ENCODE data around the gene REG3A.

Gene REG3A

DNA sequence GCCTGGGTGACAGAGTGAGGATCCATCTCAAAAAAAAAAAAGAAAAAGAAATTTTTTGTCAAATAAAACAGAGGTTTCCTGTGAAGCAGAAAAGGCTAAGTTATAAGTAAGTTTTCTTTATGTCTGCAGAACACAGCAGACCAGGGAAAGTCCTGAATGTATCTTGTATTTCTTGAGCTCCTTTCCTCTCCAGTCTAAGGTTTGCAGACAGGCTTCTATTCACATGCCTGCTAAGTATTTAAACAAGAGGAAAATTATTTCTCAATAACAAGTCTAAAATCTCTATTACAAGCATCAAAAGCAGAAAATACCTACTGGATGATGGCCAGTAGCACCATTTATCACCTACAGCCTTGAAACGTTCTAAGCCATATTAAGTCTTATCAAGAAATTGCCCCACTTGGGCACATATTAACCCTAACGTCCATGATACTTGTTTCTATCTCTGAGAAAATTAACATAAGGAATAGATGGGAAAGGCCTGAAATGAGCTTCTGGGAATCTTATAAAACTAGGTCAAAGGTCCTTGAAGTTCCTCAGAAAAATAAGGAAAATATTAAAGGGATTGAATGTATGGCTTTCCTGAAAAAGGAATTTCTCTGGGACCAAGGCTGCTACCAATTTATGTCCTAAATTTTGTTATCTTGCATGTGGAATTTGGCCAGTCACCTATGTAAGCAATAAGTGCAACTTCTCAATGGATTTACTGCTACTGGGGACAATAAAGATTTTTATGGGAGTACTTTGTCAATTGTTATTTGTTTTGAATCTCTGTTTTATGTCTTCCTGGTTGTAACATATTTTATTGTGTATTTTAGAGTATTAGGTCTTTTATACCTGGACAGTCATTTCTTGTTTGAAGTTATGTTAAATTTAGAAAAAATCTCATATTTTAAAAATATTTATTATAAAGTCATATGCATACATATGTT, 42.3 kb downstream of the REG3A start:
- DNase-seq = no peak

DNA sequence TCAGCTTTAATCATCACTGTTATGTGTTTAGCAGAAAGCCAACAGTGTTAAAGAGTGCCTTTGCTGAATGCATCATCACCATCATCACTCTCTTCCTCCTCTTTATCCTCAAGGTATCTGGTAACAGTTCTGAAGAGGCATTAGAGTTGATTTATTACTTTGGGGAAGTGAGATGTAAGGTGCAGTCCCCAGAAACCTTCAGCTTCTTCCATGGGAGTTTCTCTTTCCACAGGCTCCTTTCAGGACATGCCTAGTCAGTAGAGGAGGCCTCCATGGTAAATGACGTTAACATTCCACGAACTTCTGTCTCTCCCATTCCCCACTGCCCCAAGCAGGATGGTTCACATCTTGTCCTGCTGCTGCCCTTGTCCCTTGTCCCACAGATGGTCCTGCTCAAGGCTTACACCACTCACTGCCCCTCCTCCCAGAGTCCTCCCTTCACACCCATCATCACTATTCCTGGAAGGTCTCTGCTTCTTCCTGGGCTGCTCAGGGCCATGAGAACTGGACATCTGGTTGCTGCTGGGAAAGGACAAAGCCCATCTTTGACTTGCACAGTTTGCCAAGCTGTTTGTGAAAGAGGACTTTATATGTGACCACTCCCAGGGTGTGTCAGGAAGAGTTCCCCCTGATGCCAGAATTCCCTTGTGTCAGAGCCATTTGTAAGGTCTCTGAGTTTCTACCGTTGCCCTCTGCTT, 44.6 kb downstream of the REG3A start:
- DNase-seq = no peak

DNA sequence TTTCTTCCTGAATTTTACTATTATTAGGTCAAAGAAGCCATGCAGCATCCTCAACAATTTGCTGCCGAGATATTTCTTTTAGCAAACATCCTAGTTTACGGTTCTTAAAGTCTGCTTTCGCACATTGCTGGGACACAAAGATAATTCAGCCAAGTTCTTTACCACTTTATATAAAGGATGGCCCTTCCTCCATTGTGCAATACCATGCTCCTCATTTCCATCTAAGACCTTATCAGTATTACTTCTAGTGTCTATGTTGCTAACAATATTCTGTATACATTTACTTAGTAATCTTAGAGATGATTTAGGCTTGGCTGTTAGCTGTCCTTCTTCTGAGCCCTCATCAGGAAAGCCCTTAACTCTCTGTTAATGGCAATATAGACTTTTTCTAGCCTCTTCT, 47.3 kb downstream of the REG3A start:
- no peak for DNase-seq

All from activated CD8-positive, alpha-beta memory T cell treated with anti-CD3 and anti-CD28 coated beads for 24 hours (primary cell).